Measurements from ENCODE around the gene FBXL22. TPM values are rescaled to one million over a fixed set of nuclear protein-coding genes. Genes with fewer than 3 reads are reported as not detected.

The FBXL22 gene
- total RNA-seq, 1 experiment from 2014 or later = 2.0 TPM

- BruUV-seq (replicated peaks) = no TSS peak
- CTCF ChIA-PET = no interaction called here
- no peaks in the 10 kb centered on the region for H3K27me3 ChIP-seq (ENCODE audit: low read length)
- H4K20me1 ChIP-seq (ENCODE audit: low read length) = no peaks in the 10 kb centered on the region
- no peak overlapping the region for H3K4me3 ChIP-seq (ENCODE audit: low read length)
- POLR2A ChIA-PET (ENCODE audit: unreplicated experiment) = no interaction called here
- no peak for DNase-seq
- TF ChIP-seq EZH2phosphoT487 (IDR thresholded peaks at IDR 0.05; ENCODE audit: borderline replicate concordance, low read length) = no peak
- no peak for TF ChIP-seq EZH2 (IDR thresholded peaks at IDR 0.05; ENCODE audit: low read length, unreplicated experiment)
- TF ChIP-seq CTCF (conservative IDR thresholded peaks at IDR 0.05; ENCODE audit: low read depth, low read length) = no peak
- H3K9me2 ChIP-seq (replicated peaks; ENCODE audit: low read length) = no peaks in the 10 kb centered on the region
- no peaks in the 10 kb centered on the region for H3K79me2 ChIP-seq (ENCODE audit: low read length)
- H3K4me2 ChIP-seq (ENCODE audit: low read length) = no peak overlapping the region
- H3K4me1 ChIP-seq (ENCODE audit: insufficient read depth, low read length) = no peaks in the 10 kb centered on the region
- H3K27ac ChIP-seq (ENCODE audit: low read length) = no peak overlapping the region
- intact Hi-C loops (cut with micrococcal nuclease) = no loop called here
- no peaks in the 10 kb centered on the region for H3K9me3 ChIP-seq (ENCODE audit: low read length)
- no peak overlapping the region for H3K9ac ChIP-seq (ENCODE audit: low read length)
- H3K36me3 ChIP-seq (ENCODE audit: low read depth, low read length) = peaks cover 27% of the 10 kb centered on the region; the same call in 1 of the 2 replicates
- no peak overlapping the region for H2AFZ ChIP-seq (ENCODE audit: low read length)
- ATAC-seq = no peak
- no peaks in the 10 kb centered on the region for H3F3A ChIP-seq (ENCODE audit: low read length, unreplicated experiment)
Observed at GRCh38 chr15:63572749-63573464, 24.3 kb upstream of the FBXL22 start.

GRCh38 chr15:63573533-63573932 is 23.7 kb upstream of the FBXL22 start:
- Histone ChIP-seq H2AFZ (ENCODE audit: low read length) (no peak overlapping the region), H3K4me1 (ENCODE audit: insufficient read depth, low read length) (no peaks in the 10 kb centered on the region), H3F3A (ENCODE audit: low read length, unreplicated experiment) (no peaks in the 10 kb centered on the region), H3K27ac (ENCODE audit: low read length) (no peak overlapping the region), H4K20me1 (ENCODE audit: low read length) (no peaks in the 10 kb centered on the region), H3K36me3 (ENCODE audit: low read depth, low read length) (peaks cover 27% of the 10 kb centered on the region; the same call in 1 of the 2 replicates), H3K27me3 (ENCODE audit: low read length) (no peaks in the 10 kb centered on the region), H3K9me3 (ENCODE audit: low read length) (no peaks in the 10 kb centered on the region), H3K79me2 (ENCODE audit: low read length) (no peaks in the 10 kb centered on the region), H3K9me2 (replicated peaks; ENCODE audit: low read length) (no peaks in the 10 kb centered on the region), H3K9ac (ENCODE audit: low read length) (no peak overlapping the region), H3K4me2 (ENCODE audit: low read length) (no peak overlapping the region), H3K4me3 (ENCODE audit: low read length) (no peak overlapping the region)
- ATAC-seq (no peak), DNase-seq (no peak)
- ChIA-PET CTCF (no interaction called here), POLR2A (ENCODE audit: unreplicated experiment) (no interaction called here)
- no TSS peak for BruUV-seq (replicated peaks)
- TF ChIP-seq CTCF (conservative IDR thresholded peaks at IDR 0.05; ENCODE audit: low read depth, low read length) (no peak), EZH2 (IDR thresholded peaks at IDR 0.05; ENCODE audit: low read length, unreplicated experiment) (no peak), EZH2phosphoT487 (IDR thresholded peaks at IDR 0.05; ENCODE audit: borderline replicate concordance, low read length) (no peak)
- intact Hi-C loops (cut with micrococcal nuclease) = no loop called here

- H2AFZ ChIP-seq (ENCODE audit: low read length) = no peak overlapping the region
- H3K79me2 ChIP-seq (ENCODE audit: low read length) = no peaks in the 10 kb centered on the region
- H3K4me2 ChIP-seq (ENCODE audit: low read length) = no peak overlapping the region
- no peaks in the 10 kb centered on the region for H3K9me3 ChIP-seq (ENCODE audit: low read length)
- no peak overlapping the region for H3K9ac ChIP-seq (ENCODE audit: low read length)
- no peaks in the 10 kb centered on the region for H3K4me1 ChIP-seq (ENCODE audit: insufficient read depth, low read length)
- no peak overlapping the region for H3K27ac ChIP-seq (ENCODE audit: low read length)
- ChIA-PET POLR2A (ENCODE audit: unreplicated experiment) (no interaction called here), CTCF (no interaction called here)
- no peak for TF ChIP-seq EZH2phosphoT487 (IDR thresholded peaks at IDR 0.05; ENCODE audit: borderline replicate concordance, low read length)
- no peak for TF ChIP-seq CTCF (conservative IDR thresholded peaks at IDR 0.05; ENCODE audit: low read depth, low read length)
- no peak for TF ChIP-seq EZH2 (IDR thresholded peaks at IDR 0.05; ENCODE audit: low read length, unreplicated experiment)
- peaks cover 25% of the 10 kb centered on the region; the same call in 1 of the 2 replicates for H3K36me3 ChIP-seq (ENCODE audit: low read depth, low read length)
- no peak for ATAC-seq
- intact Hi-C loops (cut with micrococcal nuclease) = no loop called here
- H3K9me2 ChIP-seq (replicated peaks; ENCODE audit: low read length) = no peaks in the 10 kb centered on the region
- DNase-seq = no peak
- no peak overlapping the region for H3K4me3 ChIP-seq (ENCODE audit: low read length)
- BruUV-seq (replicated peaks) = no TSS peak
- no peaks in the 10 kb centered on the region for H4K20me1 ChIP-seq (ENCODE audit: low read length)
- H3K27me3 ChIP-seq (ENCODE audit: low read length) = no peaks in the 10 kb centered on the region
- no peaks in the 10 kb centered on the region for H3F3A ChIP-seq (ENCODE audit: low read length, unreplicated experiment)
Observed at GRCh38 chr15:63575312-63575711, 21.9 kb upstream of the FBXL22 start.

Measured in PC-3 (cell line).